ENCODE data around the gene SECISBP2L.

DNA sequence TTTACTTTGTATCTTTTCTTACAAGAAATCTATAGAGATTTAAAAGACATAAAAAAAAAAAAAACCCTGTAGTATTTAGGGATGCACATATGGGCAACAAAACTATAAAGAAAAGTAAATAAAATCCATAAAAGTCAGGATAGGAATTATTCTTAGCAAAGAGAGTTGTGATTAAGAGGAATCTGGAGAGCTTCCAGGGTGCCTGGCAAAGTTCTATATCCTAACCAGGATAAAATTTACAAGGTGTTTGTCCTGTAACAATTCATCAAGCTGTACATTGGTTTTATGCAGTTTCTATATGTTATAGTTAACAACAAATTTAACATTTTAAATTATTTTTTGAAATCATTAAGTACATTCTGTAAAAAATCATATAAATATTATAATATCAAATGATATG lies 7.9 kb downstream of the SECISBP2L start:
- TF ChIP-seq, protein P1, sequence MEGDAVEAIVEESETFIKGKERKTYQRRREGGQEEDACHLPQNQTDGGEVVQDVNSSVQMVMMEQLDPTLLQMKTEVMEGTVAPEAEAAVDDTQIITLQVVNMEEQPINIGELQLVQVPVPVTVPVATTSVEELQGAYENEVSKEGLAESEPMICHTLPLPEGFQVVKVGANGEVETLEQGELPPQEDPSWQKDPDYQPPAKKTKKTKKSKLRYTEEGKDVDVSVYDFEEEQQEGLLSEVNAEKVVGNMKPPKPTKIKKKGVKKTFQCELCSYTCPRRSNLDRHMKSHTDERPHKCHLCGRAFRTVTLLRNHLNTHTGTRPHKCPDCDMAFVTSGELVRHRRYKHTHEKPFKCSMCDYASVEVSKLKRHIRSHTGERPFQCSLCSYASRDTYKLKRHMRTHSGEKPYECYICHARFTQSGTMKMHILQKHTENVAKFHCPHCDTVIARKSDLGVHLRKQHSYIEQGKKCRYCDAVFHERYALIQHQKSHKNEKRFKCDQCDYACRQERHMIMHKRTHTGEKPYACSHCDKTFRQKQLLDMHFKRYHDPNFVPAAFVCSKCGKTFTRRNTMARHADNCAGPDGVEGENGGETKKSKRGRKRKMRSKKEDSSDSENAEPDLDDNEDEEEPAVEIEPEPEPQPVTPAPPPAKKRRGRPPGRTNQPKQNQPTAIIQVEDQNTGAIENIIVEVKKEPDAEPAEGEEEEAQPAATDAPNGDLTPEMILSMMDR (conservative IDR thresholded peaks at IDR 0.05 in 1 of 2, IDR thresholded peaks at IDR 0.05 in 1 of 2; ENCODE audit: extremely low read depth in 1 of 2, insufficient read depth in 1 of 2, low read depth in 1 of 2, low read length in 2 of 2): no peak
- TF ChIP-seq EZH2 (IDR thresholded peaks at IDR 0.05; ENCODE audit: borderline replicate concordance, low read length): no peak
